Thoracic aorta endothelial cell (primary cell): ENCODE measurements around the gene CSF1. TPM values are rescaled to one million over a fixed set of nuclear protein-coding genes. Genes with fewer than 3 reads are reported as not detected.

Source experiments
- total RNA-seq: library from RNA; depleted of rRNA; stranded (reverse); fragments of >200 nt; gene quantifications from 2 replicates; pipeline ENCODE4 v1.2.3, GENCODE V29; 2012

The CSF1 gene
- total RNA-seq: 11.4 and 17.7 TPM in 2 replicates

DNA sequence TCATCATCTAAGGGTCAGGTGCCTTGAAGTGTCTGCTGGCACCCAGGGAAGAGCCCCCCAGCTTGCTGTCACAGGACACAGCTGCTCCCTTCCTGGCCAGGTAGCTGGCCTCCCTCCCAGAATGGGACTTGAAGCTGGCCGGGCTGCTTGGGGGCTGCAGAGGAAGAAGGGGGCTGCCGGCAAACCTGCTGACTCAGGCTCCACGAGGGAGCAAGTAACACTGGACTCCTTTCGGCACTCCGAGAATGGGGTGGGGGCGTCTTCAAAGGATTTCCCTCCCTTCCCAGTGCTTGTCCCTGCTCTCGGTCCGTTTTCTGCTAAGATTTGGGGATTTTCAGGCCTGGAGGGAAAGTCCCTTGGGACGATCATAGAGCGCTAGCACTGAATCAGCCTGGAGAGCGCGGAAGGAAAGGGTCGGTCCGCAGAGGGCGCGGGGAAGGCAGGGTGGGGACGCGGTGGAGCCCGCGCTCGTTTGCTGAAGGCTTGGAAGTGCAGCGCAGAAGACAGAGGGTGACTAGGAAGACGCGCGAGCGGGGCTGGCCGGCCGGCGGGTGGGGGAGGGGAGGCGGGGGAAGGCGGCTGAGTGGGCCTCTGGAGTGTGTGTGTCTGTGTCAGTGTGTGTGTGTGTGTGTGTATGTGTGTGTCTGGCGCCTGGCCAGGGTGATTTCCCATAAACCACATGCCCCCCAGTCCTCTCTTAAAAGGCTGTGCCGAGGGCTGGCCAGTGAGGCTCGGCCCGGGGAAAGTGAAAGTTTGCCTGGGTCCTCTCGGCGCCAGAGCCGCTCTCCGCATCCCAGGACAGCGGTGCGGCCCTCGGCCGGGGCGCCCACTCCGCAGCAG, at the start of gene CSF1:
TSS of gene CSF1 (plus strand) at position 727 of the 840 bp plus-strand sequence. CDS start 175 bp downstream, outside the sequence.

Other genes starting within 250 kb of the CSF1 start
- 4.2 and 4.7 TPM in 2 replicates for gene GSTM2, start 242.8 kb upstream of the CSF1 start, total RNA-seq
- 8.9 and 12.2 TPM in 2 replicates for gene GSTM1, start 223.0 kb upstream of the CSF1 start, total RNA-seq
- 0.40 TPM in 1 of 2 replicates, not detected in the other for gene GSTM5, start 198.6 kb upstream of the CSF1 start, total RNA-seq
- 22.7 and 43.5 TPM in 2 replicates for gene GSTM3, start 169.8 kb upstream of the CSF1 start, total RNA-seq
- not detected in 2 replicates for gene EPS8L3, start 146.9 kb upstream of the CSF1 start, total RNA-seq
- gene AHCYL1, start 73.9 kb downstream of the CSF1 start, total RNA-seq: 61.2 and 76.2 TPM in 2 replicates
- gene STRIP1, start 123.8 kb downstream of the CSF1 start, total RNA-seq: 43.1 and 44.7 TPM in 2 replicates
- gene ALX3, start 159.8 kb downstream of the CSF1 start, total RNA-seq: not detected in 2 replicates
- not detected in 2 replicates for gene UBL4B, start 201.6 kb downstream of the CSF1 start, total RNA-seq
- gene SLC6A17, start 239.6 kb downstream of the CSF1 start, total RNA-seq: 0.13 and 0.22 TPM in 2 replicates